Gastrocnemius medialis (tissue), 4 donors: Measurements from ENCODE around the gene PLBD1. TPM values are rescaled to one million over a fixed set of nuclear protein-coding genes. Genes with fewer than 3 reads are reported as not detected.

Experiments used
- ATAC-seq, 2 donors: fragments of 150-250 bp; one replicate each; pipeline ENCODE4 v1.9.1; 2016
- DNase-seq, 2 donors: peaks; one replicate each; pipeline ENCODE4 v3.0.0-alpha.2; 2019
- H3K27ac ChIP-seq, 4 donors: fragments of 200-600 bp; sonication (generic); 1 replicate in 1 of 4; 2 replicates in 3 of 4; pipeline ENCODE4 v1.5.1; 2016 to 2018; ENCODE audit warnings: mild to moderate bottlenecking in 2 of 4, moderate library complexity in 1 of 4
- H3K27me3 ChIP-seq, 3 donors: fragments of 200-600 bp; sonication (generic) in 2 of 3; 1 replicate in 1 of 3; 2 replicates in 2 of 3; pipeline versions ENCODE4 v1.5.1 to v1.6.0; 2016 to 2019; ENCODE audit warnings: mild to moderate bottlenecking in 1 of 3, moderate library complexity in 1 of 3
- H3K36me3 ChIP-seq, 2 donors: fragments of 200-600 bp; sonication (generic) in 1 of 2; one replicate each; pipeline ENCODE4 v1.5.1; 2017 to 2018
- H3K4me1 ChIP-seq, 2 donors: fragments of 200-600 bp; sonication (generic) in 1 of 2; one replicate each; pipeline ENCODE4 v1.5.1; 2016 to 2017; ENCODE audit warnings: mild to moderate bottlenecking in 2 of 2
- H3K4me3 ChIP-seq, 4 donors: fragments of 200-600 bp; sonication (generic) in 3 of 4; 1 replicate in 1 of 4; 2 replicates in 3 of 4; pipeline ENCODE4 v1.5.1; 2016 to 2019; ENCODE audit warnings: mild to moderate bottlenecking in 2 of 4
- H3K9me3 ChIP-seq, 3 donors: fragments of 200-600 bp; sonication (generic) in 2 of 3; 1 replicate in 1 of 3; 2 replicates in 2 of 3; pipeline ENCODE4 v1.5.1; 2016 to 2019
- CTCF ChIP-seq, 5 experiments: fragments of 450-650 bp in 3 of 5; fragments of 200-600 bp in 2 of 5; sonication (generic) in 2 of 5; IDR thresholded peaks in 4 of 5; conservative IDR thresholded peaks in 1 of 5; 1 replicate in 4 of 5; 2 replicates in 1 of 5; pipeline ENCODE4 v1.5.1; 2016 to 2019; ENCODE audit warnings: antibody characterized with exemption in 5 of 5, mild to moderate bottlenecking in 3 of 5, moderate library complexity in 3 of 5
- POLR2A ChIP-seq, 2 donors: fragments of 450-650 bp; IDR thresholded peaks; one replicate each; pipeline ENCODE4 v1.6.1; 2017; ENCODE audit warnings: antibody characterized with exemption in 2 of 2, mild to moderate bottlenecking in 2 of 2, moderate library complexity in 2 of 2
- in situ Hi-C, 4 donors: fragments of 200-750 bp; cut with MboI; loops; one replicate each; pipeline versions ENCODE4 v1.15.0 to v1.8.0; 2017; ENCODE audit warnings: low sequenced_read_pairs in 4 of 4
- intact Hi-C: fragments of 100-400 bp; cut with DNase I; formaldehyde crosslinking; loops from one replicate; pipeline ENCODE4 v1.15.1; 2023; ENCODE audit warnings: low total_unique reads
- total RNA-seq, 4 donors: library from RNA; depleted of rRNA; stranded (reverse); fragments of >200 nt; gene quantifications; one replicate each; pipeline versions ENCODE4 v1.1.0 to v1.2.3, GENCODE V29; 2016

PLBD1 gene
- total RNA-seq, result 1 to 10 TPM; 3.0 to 7.1 (median 5.8) TPM

- Histone ChIP-seq H3K4me3 (peak within 1 kb of the TSS; percentile 63 to 73 (median 68)), H3K36me3 (no peaks in the 10 kb centered on the region), H3K27me3 (no peaks in the 10 kb centered on the region), H3K9me3 (no peaks in the 10 kb centered on the region), H3K27ac (peak within 1 kb of the TSS; percentile 84 to 94 (median 89)), H3K4me1 (peaks cover 5 to 8% of the 10 kb centered on the region in 2 donors)
- in situ Hi-C loops (no loop called here), intact Hi-C loops (loop anchor here (5.0 kb wide), 1 partner anchor 200 kb away; the partner anchor contains the start of gene ATF7IP)
- ATAC-seq, result peak; percentile 87
- TF ChIP-seq POLR2A (IDR thresholded peaks at IDR 0.05) (peak; percentile 71 to 80), CTCF (IDR thresholded peaks at IDR 0.05 in 4 of 5, conservative IDR thresholded peaks at IDR 0.05 in 1 of 5) (no peak)
- DNase-seq, result peak; percentile 55 to 80
Observed at GRCh38 chr12:14567351-14568162, at the start of gene PLBD1. TSS of gene PLBD1 (minus strand) at chr12:14567883. CDS start at chr12:14567696, 187 bp downstream.

GRCh38 chr12:14614704-14615121 is 47.0 kb upstream of the PLBD1 start:
- Histone ChIP-seq H3K4me3 (no peak overlapping the region), H3K9me3 (peaks cover 0 to 5% (median 0%) of the 10 kb centered on the region in 3 donors), H3K27ac (no peak overlapping the region), H3K36me3 (no peaks in the 10 kb centered on the region), H3K4me1 (peaks cover 16 to 19% of the 10 kb centered on the region in 2 donors), H3K27me3 (no peaks in the 10 kb centered on the region)
- ATAC-seq (no peak), DNase-seq (no peak)
- TF ChIP-seq CTCF (IDR thresholded peaks at IDR 0.05 in 4 of 5, conservative IDR thresholded peaks at IDR 0.05 in 1 of 5) (no peak), POLR2A (IDR thresholded peaks at IDR 0.05) (no peak)
- in situ Hi-C loops (no loop called here), intact Hi-C loops (loop anchor here (10.0 kb wide), 1 partner anchor 380 kb away; no protein-coding TSS in a partner anchor)

- in situ Hi-C loops, result no loop called here
- DNase-seq (no peak), ATAC-seq (no peak)
- intact Hi-C loops, result loop anchor here (10.0 kb wide), 1 partner anchor 379 kb away; no protein-coding TSS in a partner anchor
- no peaks in the 10 kb centered on the region for H3K36me3 ChIP-seq
- TF ChIP-seq POLR2A (IDR thresholded peaks at IDR 0.05), result no peak
- H3K27ac ChIP-seq, result no peak overlapping the region
- H3K4me1 ChIP-seq, result peaks cover 16 to 19% of the 10 kb centered on the region in 2 donors
- H3K27me3 ChIP-seq, result no peaks in the 10 kb centered on the region
- H3K4me3 ChIP-seq, result no peak overlapping the region
- peaks cover 0 to 5% (median 0%) of the 10 kb centered on the region in 3 donors for H3K9me3 ChIP-seq
Observed at GRCh38 chr12:14613718-14614117, 46.0 kb upstream of the PLBD1 start.

GRCh38 chr12:14612898-14613445 is 45.3 kb upstream of the PLBD1 start:
- TF ChIP-seq POLR2A (IDR thresholded peaks at IDR 0.05) (no peak), CTCF (IDR thresholded peaks at IDR 0.05 in 4 of 5, conservative IDR thresholded peaks at IDR 0.05 in 1 of 5) (no peak)
- Histone ChIP-seq H3K4me3 (no peak overlapping the region), H3K4me1 (peaks cover 16 to 19% of the 10 kb centered on the region in 2 donors), H3K27me3 (no peaks in the 10 kb centered on the region), H3K36me3 (no peaks in the 10 kb centered on the region), H3K27ac (no peak overlapping the region), H3K9me3 (peaks cover 0 to 5% (median 0%) of the 10 kb centered on the region in 3 donors)
- in situ Hi-C loops (no loop called here), intact Hi-C loops (loop anchor here (10.0 kb wide), 1 partner anchor 378 kb away; no protein-coding TSS in a partner anchor)
- ATAC-seq, result no peak
- no peak for DNase-seq

GRCh38 chr12:14612250-14612649 is 44.6 kb upstream of the PLBD1 start:
- H3K27me3 ChIP-seq, result no peaks in the 10 kb centered on the region
- in situ Hi-C loops, result no loop called here
- H3K4me3 ChIP-seq, result no peak overlapping the region
- ATAC-seq (no peak), DNase-seq (no peak)
- no peak overlapping the region for H3K27ac ChIP-seq
- no peaks in the 10 kb centered on the region for H3K36me3 ChIP-seq
- TF ChIP-seq POLR2A (IDR thresholded peaks at IDR 0.05) (no peak), CTCF (IDR thresholded peaks at IDR 0.05 in 4 of 5, conservative IDR thresholded peaks at IDR 0.05 in 1 of 5) (no peak)
- peaks cover 16 to 19% of the 10 kb centered on the region in 2 donors for H3K4me1 ChIP-seq
- peaks cover 0 to 5% (median 0%) of the 10 kb centered on the region in 3 donors for H3K9me3 ChIP-seq
- intact Hi-C loops, result loop anchor here (10.0 kb wide), 1 partner anchor 377 kb away; no protein-coding TSS in a partner anchor
